CD14-positive monocyte (primary cell): ENCODE results near the gene EIF3K. TPM values are rescaled to one million over a fixed set of nuclear protein-coding genes. Genes with fewer than 3 reads are reported as not detected.
A peak's percentile ranks its signal among the peaks of the same experiment; 100 is the strongest.

Source experiments
- DNase-seq, 3 donors: peaks; one replicate each; pipeline ENCODE4 v3.0.0-alpha.2; 2011 to 2022
- H2AFZ ChIP-seq: 2 replicates; pipeline ENCODE4 v1.6.0; 2012; ENCODE audit warnings: mild to moderate bottlenecking, low read depth, low read length, inconsistent platforms; ENCODE audit not compliant: insufficient read depth, poor library complexity, severe bottlenecking
- H3K27ac ChIP-seq, 2 donors: 1 replicate in 1 of 2; 2 replicates in 1 of 2; pipeline ENCODE4 v1.5.1; 2012 to 2013; ENCODE audit warnings: low read length in 2 of 2, control low read depth in 1 of 2, inconsistent platforms in 1 of 2, low read depth in 1 of 2, mild to moderate bottlenecking in 1 of 2
- H3K27me3 ChIP-seq, 2 donors: one replicate each; pipeline versions ENCODE4 v1.6.0 to v1.6.1; 2011 to 2013; ENCODE audit warnings: low read length in 2 of 2; ENCODE audit not compliant: control insufficient read depth in 2 of 2, insufficient read depth in 2 of 2
- H3K36me3 ChIP-seq, 2 donors: replicated peaks in 1 of 2; 1 replicate in 1 of 2; 2 replicates in 1 of 2; pipeline versions ENCODE4 v1.5.1 to v1.6.1; 2012 to 2013; ENCODE audit warnings: low read length in 2 of 2, control low read depth in 1 of 2, inconsistent platforms in 1 of 2, mild to moderate bottlenecking in 1 of 2; ENCODE audit not compliant: insufficient read depth in 2 of 2, control insufficient read depth in 1 of 2
- H3K4me1 ChIP-seq, 2 donors: 1 replicate in 1 of 2; 2 replicates in 1 of 2; pipeline versions ENCODE4 v1.5.1 to v1.6.1; 2012 to 2013; ENCODE audit warnings: low read length in 2 of 2, control low read depth in 1 of 2, inconsistent platforms in 1 of 2, mild to moderate bottlenecking in 1 of 2, moderate library complexity in 1 of 2; ENCODE audit not compliant: insufficient read depth in 2 of 2, control insufficient read depth in 1 of 2
- H3K4me2 ChIP-seq: replicated peaks from 2 replicates; pipeline ENCODE3; 2012; ENCODE audit warnings: low read length, moderate library complexity, mild to moderate bottlenecking; ENCODE audit not compliant: poor library complexity, severe bottlenecking; ENCODE audit errors: extremely low read depth
- H3K4me3 ChIP-seq, 3 experiments: fragments of 200-600 bp in 1 of 3; sonication (generic) in 1 of 3; replicated peaks in 1 of 3; 1 replicate in 2 of 3; 2 replicates in 1 of 3; pipeline ENCODE4 v1.5.1; 2011 to 2013; ENCODE audit warnings: low read length in 3 of 3, mild to moderate bottlenecking in 3 of 3, control low read depth in 2 of 3, low read depth in 2 of 3, inconsistent platforms in 1 of 3, moderate library complexity in 1 of 3
- H3K79me2 ChIP-seq: 2 replicates; pipeline ENCODE4 v1.6.0; 2012; ENCODE audit warnings: mild to moderate bottlenecking, control low read depth, inconsistent platforms, low read length, moderate library complexity; ENCODE audit not compliant: insufficient read depth
- H3K9ac ChIP-seq: 2 replicates; pipeline ENCODE4 v1.6.0; 2017; ENCODE audit warnings: low read length, mild to moderate bottlenecking; ENCODE audit not compliant: insufficient read depth, poor library complexity, severe bottlenecking
- H3K9me3 ChIP-seq, 2 donors: replicated peaks in 1 of 2; 1 replicate in 1 of 2; 2 replicates in 1 of 2; pipeline versions ENCODE4 v1.5.1 to v1.6.1; 2012 to 2013; ENCODE audit warnings: low read length in 2 of 2, control low read depth in 1 of 2; ENCODE audit not compliant: control insufficient read depth in 1 of 2, insufficient read depth in 1 of 2
- H4K20me1 ChIP-seq: 2 replicates; pipeline ENCODE4 v1.6.0; 2012; ENCODE audit warnings: mild to moderate bottlenecking, low read length, control low read depth, moderate library complexity; ENCODE audit not compliant: insufficient read depth
- H3K27ac Mint-ChIP-seq, 7 donors: one replicate each; pipeline ENCODE4 v1.8.0; 2020; ENCODE audit warnings: mild to moderate bottlenecking in 7 of 7, mixed read lengths in 7 of 7, moderate library complexity in 6 of 7, inconsistent platforms in 2 of 7
- H3K27me3 Mint-ChIP-seq, 3 donors: one replicate each; pipeline ENCODE4 v1.8.0; 2021 to 2022; ENCODE audit warnings: low read depth in 3 of 3, mild to moderate bottlenecking in 3 of 3, mixed read lengths in 3 of 3, moderate library complexity in 3 of 3, inconsistent platforms in 1 of 3
- H3K36me3 Mint-ChIP-seq, 2 donors: one replicate each; pipeline ENCODE4 v1.8.0; 2020; ENCODE audit warnings: mixed read lengths in 2 of 2, inconsistent platforms in 1 of 2, mild to moderate bottlenecking in 1 of 2
- H3K4me1 Mint-ChIP-seq: one replicate; pipeline ENCODE4 v1.8.0; 2020; ENCODE audit warnings: mild to moderate bottlenecking, mixed read lengths
- H3K4me3 Mint-ChIP-seq, 2 donors: one replicate each; pipeline ENCODE4 v1.8.0; 2020; ENCODE audit warnings: mild to moderate bottlenecking in 2 of 2, mixed read lengths in 2 of 2, moderate library complexity in 1 of 2
- H3K9me3 Mint-ChIP-seq, 7 donors: one replicate each; pipeline ENCODE4 v1.8.0; 2020 to 2022; ENCODE audit warnings: mixed read lengths in 7 of 7, mild to moderate bottlenecking in 6 of 7, moderate library complexity in 6 of 7, inconsistent platforms in 2 of 7
- CTCF ChIP-seq: fragments of 200-600 bp; IDR thresholded peaks from one replicate; pipeline ENCODE4 v1.8.0; 2022; ENCODE audit warnings: antibody characterized with exemption, mild to moderate bottlenecking
- WGBS: methylation state at CpG from one replicate; pipeline ENCODE4 v1.1.5; 2013; ENCODE audit warnings: missing lambda C conversion rate; ENCODE audit not compliant: insufficient coverage; 5-methylcytosine and 5-hydroxymethylcytosine counted together
- intact Hi-C, 2 donors: fragments of 100-400 bp; cut with micrococcal nuclease; formaldehyde crosslinking; loops; one replicate each; pipeline versions ENCODE4 v1.15.0 to v1.15.1; 2023
- polyA plus RNA-seq, 3 donors: library from polyadenylated mRNA; depleted of rRNA in 1 of 3; unstranded in 2 of 3; stranded (reverse) in 1 of 3; fragments of 300-500 nt in 2 of 3; fragments of >200 nt in 1 of 3; fragmentation: Illumina TruSeq in 2 of 3; gene quantifications; 1 replicate in 2 of 3; 2 replicates in 1 of 3; pipeline ENCODE4 v1.2.3, GENCODE V29; 2012 to 2021

Gene EIF3K
- polyA plus RNA-seq, 3 donors, result 326 to 1,088 (median 381) TPM

- H3K4me1 ChIP-seq, result peaks cover 67 to 71% of the 10 kb centered on the region in 2 donors
Observed at GRCh38 chr19:38669552-38669951, 50.6 kb downstream of the EIF3K start.

GRCh38 chr19:38670921-38671398 is 52.0 kb downstream of the EIF3K start:
- H3K9me3 Mint-ChIP-seq, result no peaks in the 10 kb centered on the region
- peaks cover 11 to 25% of the 10 kb centered on the region in 2 donors for H3K36me3 Mint-ChIP-seq
- no peaks in the 10 kb centered on the region for H3K9me3 ChIP-seq
- H3K36me3 ChIP-seq, result no peaks in the 10 kb centered on the region
- peak overlapping the region in 3 of 7 donors; percentile 63 to 74 (median 73) for H3K27ac Mint-ChIP-seq
- peaks cover 80% of the 10 kb centered on the region for H4K20me1 ChIP-seq
- H3K27ac ChIP-seq, result peak overlapping the region in 1 of 2 donors; percentile 50
- H3K27me3 Mint-ChIP-seq, result no peaks in the 10 kb centered on the region
- no peaks in the 10 kb centered on the region for H3K27me3 ChIP-seq
- TF ChIP-seq CTCF, result no peak
- no peak overlapping the region for H3K9ac ChIP-seq
- no peak overlapping the region for H3K4me3 Mint-ChIP-seq
- no peak overlapping the region for H3K4me3 ChIP-seq
- DNase-seq, result no peak
- no CpG with 5 or more reads among the region's 3 CpGs for WGBS
- H3K4me1 ChIP-seq, result peaks cover 67 to 71% of the 10 kb centered on the region in 2 donors
- intact Hi-C loops, result no loop called here
- H3K4me2 ChIP-seq, result no peak overlapping the region
- peaks cover 97% of the 10 kb centered on the region for H3K79me2 ChIP-seq
- H3K4me1 Mint-ChIP-seq, result peaks cover 76% of the 10 kb centered on the region
- no peak overlapping the region for H2AFZ ChIP-seq

More at GRCh38 chr19:38669552-38669951, 50.6 kb downstream of the EIF3K start:
- Histone ChIP-seq H3K9ac (no peak overlapping the region), H3K27me3 (no peaks in the 10 kb centered on the region), H2AFZ (no peak overlapping the region), H3K79me2 (peaks cover 97% of the 10 kb centered on the region), H3K36me3 (no peaks in the 10 kb centered on the region), H3K9me3 (no peaks in the 10 kb centered on the region), H4K20me1 (peaks cover 80% of the 10 kb centered on the region), H3K27ac (peak overlapping the region; percentile 39 to 81), H3K4me2 (peak overlapping the region; percentile 43), H3K4me3 (peak overlapping the region in 1 of 3 experiments; percentile 25)
- TF ChIP-seq CTCF, result no peak
- Mint-ChIP-seq H3K4me3 (peak overlapping the region; percentile 45 to 80), H3K27ac (peak overlapping the region; percentile 15 to 95 (median 80)), H3K4me1 (peaks cover 76% of the 10 kb centered on the region), H3K36me3 (peaks cover 11 to 23% of the 10 kb centered on the region in 2 donors), H3K9me3 (no peaks in the 10 kb centered on the region), H3K27me3 (no peaks in the 10 kb centered on the region)
- DNase-seq, result peak in 1 of 3 donors; percentile 23
- intact Hi-C loops, result no loop called here
- WGBS, result 0% methylated on average over 3 of the region's 5 CpGs
